Measurements from ENCODE around the gene LCN12. TPM values are rescaled to one million over a fixed set of nuclear protein-coding genes. Genes with fewer than 3 reads are reported as not detected.
"Not testable (repeated sequence)": the region's sequence is repeated elsewhere in the genome, so short reads cannot be mapped to it uniquely, and the experiment has no call there.

Gene LCN12
- total RNA-seq, 1 donor from 2014 or later = not detected

GRCh38 chr9:136985027-136985602, 33.0 kb downstream of the LCN12 start:
- no peak for DNase-seq (ENCODE audit: low read depth, low spot score)

GRCh38 chr9:136985853-136986252, 33.8 kb downstream of the LCN12 start:
- DNase-seq (ENCODE audit: low read depth, low spot score) = no peak

DNA sequence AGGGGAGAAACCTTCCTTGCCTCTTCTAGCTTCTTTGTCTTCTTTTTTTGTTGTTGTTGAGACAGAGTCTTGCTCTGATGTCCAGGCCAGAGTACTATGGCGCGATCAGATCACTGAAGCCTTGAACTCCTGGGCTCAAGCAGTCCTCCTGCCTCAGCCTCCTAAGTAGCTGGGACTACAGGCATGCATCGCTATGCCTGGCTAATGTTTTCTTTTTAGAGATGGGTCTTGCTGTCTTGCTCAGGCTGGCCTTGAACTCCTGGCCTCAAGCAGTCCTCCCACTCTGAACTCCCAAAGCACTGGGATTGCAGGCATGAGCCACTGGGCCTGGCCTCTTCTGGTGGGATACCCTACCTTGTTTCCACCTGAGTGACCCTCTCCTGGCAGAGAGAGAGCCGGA, 36.8 kb downstream of the LCN12 start:
- no peak for DNase-seq (ENCODE audit: low read depth, low spot score)

- no peak for DNase-seq (ENCODE audit: low read depth, low spot score)
These were observed 38.3 kb downstream of the LCN12 start for GRCh38 chr9:136990242-136990911.

DNA sequence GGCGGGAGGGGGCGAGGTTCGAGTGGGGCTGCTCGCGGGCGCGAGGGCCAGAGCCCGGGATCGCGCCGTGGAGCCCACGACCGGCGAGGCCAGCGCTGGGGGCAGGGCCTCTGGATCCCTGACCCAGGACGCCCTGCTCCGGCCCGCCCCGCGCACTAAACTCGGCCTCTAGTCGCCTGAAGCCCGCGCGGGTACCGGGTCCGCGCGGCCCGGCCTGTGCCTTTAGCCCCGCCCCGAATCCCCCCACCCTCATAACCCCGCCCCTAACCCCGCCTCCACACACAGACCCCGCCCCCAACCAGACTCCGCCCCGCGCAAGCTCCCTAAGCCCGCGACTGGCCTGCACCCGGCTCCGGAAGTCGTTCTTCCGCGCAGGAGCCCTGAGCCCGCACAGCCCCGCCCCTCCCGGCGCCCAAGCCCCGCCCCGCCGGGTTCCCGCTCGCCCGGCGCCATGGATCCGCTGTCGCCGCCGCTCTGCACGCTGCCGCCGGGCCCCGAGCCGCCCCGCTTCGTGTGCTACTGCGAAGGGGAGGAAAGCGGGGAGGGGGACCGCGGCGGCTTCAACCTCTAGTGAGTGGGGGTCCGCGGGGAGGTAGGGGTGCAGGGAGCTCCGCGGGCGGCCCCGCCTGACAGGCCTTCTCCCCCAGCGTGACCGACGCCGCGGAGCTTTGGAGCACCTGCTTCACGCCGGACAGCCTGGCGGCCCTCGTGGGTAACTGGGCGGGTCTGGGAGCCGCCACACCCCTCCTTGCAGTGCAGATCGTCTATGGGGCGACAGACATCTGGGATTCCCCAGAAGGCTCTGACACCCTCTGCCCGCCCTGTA, 40.1 kb downstream of the LCN12 start, which contains the start of gene PAXX:
Gene PAXX, plus strand, starts transcription at position 430 of the 826 bp plus-strand sequence. Its CDS starts 22 bp downstream, at position 452.
- peak; percentile 57 for DNase-seq (ENCODE audit: low read depth, low spot score)

DNA sequence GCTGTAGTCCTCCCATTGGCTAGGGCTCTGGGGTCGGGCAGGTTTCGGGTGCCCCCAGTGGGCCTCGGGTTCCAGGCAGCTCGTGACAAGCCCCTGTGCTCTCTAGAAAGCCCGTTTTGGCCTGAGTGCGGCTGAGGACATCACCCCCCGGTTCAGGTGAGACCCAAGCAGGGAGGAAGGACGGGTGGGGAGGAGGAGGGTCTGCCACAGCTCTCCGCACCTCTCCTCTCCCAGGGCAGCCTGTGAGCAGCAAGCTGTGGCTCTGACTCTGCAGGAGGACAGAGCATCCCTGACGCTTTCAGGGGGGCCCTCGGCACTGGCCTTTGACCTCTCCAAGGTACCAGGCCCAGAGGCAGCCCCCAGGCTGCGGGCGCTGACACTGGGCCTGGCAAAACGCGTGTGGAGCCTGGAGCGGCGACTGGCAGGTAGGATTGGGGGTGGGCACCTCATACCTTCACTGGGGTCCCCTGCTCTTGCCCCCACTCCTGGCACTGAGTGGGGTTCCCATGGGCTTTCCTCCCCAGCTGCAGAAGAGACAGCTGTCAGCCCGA, 40.8 kb downstream of the LCN12 start:
- DNase-seq (ENCODE audit: low read depth, low spot score) = no peak

DNA sequence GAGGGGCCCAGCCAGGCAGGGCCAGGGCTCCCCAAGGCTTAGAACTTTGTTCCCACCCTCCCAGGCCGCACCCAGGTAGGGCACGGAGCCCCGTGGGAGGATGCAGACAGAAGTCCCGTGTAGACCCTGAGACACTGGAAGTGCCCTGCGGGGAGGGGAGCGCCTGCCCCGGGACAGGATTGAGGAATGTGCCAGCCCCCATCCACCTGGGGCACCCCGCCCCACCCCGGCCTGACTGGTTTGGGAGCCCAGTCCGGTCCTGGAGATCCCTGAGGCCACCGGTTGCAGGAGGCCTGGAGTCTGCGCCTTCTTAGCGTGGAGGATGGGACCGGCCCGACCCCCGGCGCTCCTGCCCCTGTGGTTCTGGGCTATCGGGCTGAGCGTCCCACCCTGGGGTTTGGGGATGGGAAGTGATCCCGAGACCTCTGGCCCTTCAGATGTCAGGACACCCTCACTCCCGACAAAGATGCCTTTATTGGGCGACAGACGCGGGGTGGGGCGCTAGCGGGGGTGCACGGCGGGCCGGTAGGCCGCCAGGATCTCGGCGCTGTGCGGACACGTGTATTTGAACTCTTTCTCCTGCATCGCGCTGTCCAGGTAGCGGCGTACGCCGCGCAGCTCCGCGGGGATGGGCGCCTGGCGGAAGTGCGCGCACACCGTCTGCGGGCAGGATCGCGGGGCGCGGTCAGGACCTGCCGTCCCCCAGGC, 42.3 kb downstream of the LCN12 start:
- DNase-seq (ENCODE audit: low read depth, low spot score) = no peak

DNA sequence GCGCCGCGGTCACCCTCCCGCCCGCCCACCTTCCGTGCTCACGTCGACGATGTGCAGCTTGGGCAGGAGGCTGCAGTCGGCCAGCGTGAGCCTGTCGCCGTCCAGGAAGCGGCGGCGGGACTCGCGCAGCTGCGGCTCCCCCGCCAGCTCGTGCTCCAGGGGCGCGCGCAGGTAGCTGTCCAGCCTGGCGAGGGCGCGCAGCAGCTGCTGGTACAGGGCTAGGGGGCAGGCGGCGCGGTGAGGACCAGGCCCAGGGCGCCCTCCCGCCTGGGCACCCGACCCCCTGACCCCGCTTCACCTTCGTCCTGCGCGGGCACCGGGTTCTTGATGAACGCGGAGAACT, 42.8 kb downstream of the LCN12 start:
- DNase-seq (ENCODE audit: low read depth, low spot score) = no peak

GRCh38 chr9:136995362-136995761, 43.3 kb downstream of the LCN12 start:
- DNase-seq (ENCODE audit: low read depth, low spot score) = no peak

DNA sequence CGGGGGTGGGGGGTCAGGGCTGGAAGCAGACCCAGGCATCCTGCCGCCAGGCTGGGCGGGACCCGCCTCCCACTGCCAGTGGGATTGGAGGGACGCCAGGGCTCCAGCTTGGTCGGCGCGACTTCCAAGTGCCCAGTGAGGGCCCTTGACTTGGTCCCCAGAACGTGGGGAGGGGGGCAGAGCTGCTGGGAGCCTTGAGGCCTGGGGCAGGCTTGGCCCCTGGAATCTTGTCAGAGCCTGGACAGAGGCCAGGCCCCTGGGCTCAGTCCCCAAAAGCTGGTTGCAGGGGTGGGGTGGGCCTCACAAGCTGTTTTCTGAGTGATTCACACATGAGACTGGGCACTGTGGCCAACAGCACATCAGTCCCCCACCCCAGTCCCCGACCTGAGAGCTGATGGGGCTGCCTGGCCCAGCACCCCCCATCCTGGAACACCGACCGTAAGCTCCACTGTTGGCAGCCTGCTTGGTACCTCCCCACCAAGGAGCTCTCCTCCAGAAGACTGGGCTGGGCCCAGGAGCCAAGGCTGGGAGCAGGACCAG, 43.8 kb downstream of the LCN12 start:
- DNase-seq (ENCODE audit: low read depth, low spot score) = no peak

- DNase-seq (ENCODE audit: low read depth, low spot score) = no peak
These were observed 44.6 kb downstream of the LCN12 start, which contains the start of gene CLIC3 for GRCh38 chr9:136996361-136997292. Gene CLIC3 (minus strand): TSS chr9:136996568. CDS start chr9:136996543, 25 bp downstream.

DNA sequence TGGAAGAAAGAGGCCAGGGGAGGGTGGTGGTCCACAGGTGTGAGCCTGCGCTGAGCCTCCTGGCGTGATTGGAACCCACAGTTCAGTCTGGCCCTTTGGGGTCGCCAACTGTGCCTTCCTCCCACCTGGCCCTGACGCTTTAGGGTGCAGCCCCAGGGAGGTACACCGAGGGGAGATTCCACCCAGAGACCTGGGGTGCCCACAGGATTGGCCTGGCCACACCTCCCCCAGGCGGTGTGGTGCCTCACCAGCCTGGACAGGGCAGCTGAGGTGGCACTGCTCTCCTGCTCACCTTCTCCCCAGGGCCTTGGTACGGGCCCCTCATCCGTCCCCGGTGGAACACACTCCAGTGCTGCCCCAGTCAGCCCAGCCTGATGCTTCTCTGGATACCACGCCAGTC, 45.3 kb downstream of the LCN12 start:
- DNase-seq (ENCODE audit: low read depth, low spot score) = no peak

GRCh38 chr9:136997830-136998234, 45.8 kb downstream of the LCN12 start:
- DNase-seq (ENCODE audit: low read depth, low spot score) = no peak

DNA sequence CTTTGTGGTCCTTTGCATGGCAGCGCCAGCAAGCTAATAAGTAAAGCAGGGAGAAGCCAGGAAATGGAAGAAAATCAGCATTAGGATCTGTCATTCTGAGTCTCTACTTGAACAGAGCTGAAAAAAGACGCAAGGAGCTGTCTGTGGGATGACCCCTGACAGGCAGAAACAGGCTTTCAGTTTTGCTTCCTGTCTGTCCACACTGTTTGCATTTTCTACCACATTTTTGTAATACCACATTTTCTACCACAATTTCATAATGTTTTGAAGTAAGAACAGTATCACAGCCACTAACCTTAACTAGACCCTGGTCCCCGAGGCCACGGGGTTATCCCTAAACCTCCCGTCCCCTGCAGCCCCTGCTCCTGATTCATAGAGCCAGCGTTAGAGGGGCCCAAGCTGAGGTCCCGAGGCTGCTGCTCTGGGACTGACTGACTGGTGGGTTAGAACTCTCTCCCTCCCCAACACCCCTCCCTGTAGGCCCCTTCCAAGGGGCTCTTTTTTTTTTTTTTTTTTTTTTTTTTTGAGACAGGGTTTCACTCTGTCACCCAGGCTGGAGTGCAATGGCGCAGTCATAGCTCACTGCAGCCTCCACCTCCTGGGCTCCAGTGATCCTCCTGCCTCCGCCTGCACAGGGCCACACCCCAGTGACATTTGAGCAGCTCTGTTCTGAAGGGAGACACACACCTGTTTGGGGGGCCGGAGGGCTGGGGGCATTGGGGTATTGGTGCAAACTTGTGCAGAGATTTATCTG, 48.3 kb downstream of the LCN12 start:
- no peak for DNase-seq (ENCODE audit: low read depth, low spot score)

- no peak for DNase-seq (ENCODE audit: low read depth, low spot score)
These were observed 50.0 kb downstream of the LCN12 start for GRCh38 chr9:137001857-137002645.

DNA sequence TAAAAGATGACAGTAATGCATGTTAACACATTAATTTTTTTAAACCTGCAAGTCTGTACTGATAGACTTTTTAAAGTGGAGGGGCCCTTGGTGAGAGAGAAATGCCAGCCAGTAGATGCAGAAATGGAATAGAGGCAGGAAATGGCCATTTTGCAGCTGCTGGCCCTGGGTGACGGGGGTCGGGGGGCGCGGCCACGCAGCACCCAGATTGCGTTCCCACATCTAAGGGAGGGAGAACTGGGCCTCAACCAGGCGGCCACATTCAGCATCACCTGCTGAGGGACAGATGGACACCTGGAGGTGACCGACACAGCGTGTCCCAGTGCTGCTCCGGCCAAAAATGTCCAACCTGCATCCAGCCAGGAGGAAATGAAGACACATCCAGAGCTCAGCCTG, 50.6 kb downstream of the LCN12 start:
- DNase-seq (ENCODE audit: low read depth, low spot score) = no peak

GRCh38 chr9:137004285-137004684, 52.2 kb downstream of the LCN12 start:
- DNase-seq (ENCODE audit: low read depth, low spot score) = not testable (repeated sequence)
